IMR-90 (cell line): ENCODE results near the gene MALT1. TPM values are rescaled to one million over a fixed set of nuclear protein-coding genes. Genes with fewer than 3 reads are reported as not detected.

Experiments used
- ATAC-seq: fragments of 200-7000 bp; cut with Tn5 transposase; 2 replicates; pipeline ENCODE4 v1.9.1; 2020; ENCODE audit warnings: low read depth, mild to moderate bottlenecking, moderate library complexity
- BruUV-seq: library from RNA; stranded (reverse); fragments of 400-500 nt; replicated peaks from 2 replicates; lab custom pipeline; 2021; lab: Mats Ljungman, UMichigan
- CTCF ChIA-PET: fragments of 300-600 bp; formaldehyde crosslinking; extraction: SDS; loops from one replicate; lab custom pipeline; 2021; ENCODE audit warnings: antibody characterized with exemption; lab: Yijun Ruan, JAX
- POLR2A ChIA-PET: fragments of 300-600 bp; sonication (Branson Sonifier 250); formaldehyde crosslinking; loops from one replicate; lab custom pipeline; 2022; ENCODE audit warnings: antibody characterized with exemption; ENCODE audit not compliant: unreplicated experiment; lab: Charles Lee
- DNase-seq: peaks from one replicate; pipeline ENCODE4 v3.0.0; 2013
- H2AFZ ChIP-seq: replicated peaks from 2 replicates; pipeline ENCODE3; 2013; ENCODE audit warnings: low read length, mild to moderate bottlenecking; ENCODE audit not compliant: poor library complexity
- H2AK5ac ChIP-seq: 2 replicates; pipeline ENCODE4 v1.6.1; 2013; ENCODE audit warnings: low read depth, low read length, inconsistent platforms
- H2AK9ac ChIP-seq: replicated peaks from 2 replicates; pipeline ENCODE3; 2013; ENCODE audit warnings: mild to moderate bottlenecking, low read depth, low read length, moderate library complexity; ENCODE audit not compliant: poor library complexity
- H2BK120ac ChIP-seq: 2 replicates; pipeline ENCODE4 v1.6.1; 2013; ENCODE audit warnings: low read depth, low read length, inconsistent platforms
- H2BK15ac ChIP-seq: 3 replicates; pipeline ENCODE4 v1.6.1; 2013; ENCODE audit warnings: low read depth, low read length, inconsistent platforms
- H2BK20ac ChIP-seq: 2 replicates; pipeline ENCODE4 v1.6.1; 2013; ENCODE audit warnings: low read depth, mild to moderate bottlenecking, inconsistent platforms, low read length, moderate library complexity
- H2BK5ac ChIP-seq: 2 replicates; pipeline ENCODE4 v1.6.1; 2013; ENCODE audit warnings: mild to moderate bottlenecking, low read depth, low read length, inconsistent platforms; ENCODE audit not compliant: poor library complexity, severe bottlenecking
- H3K14ac ChIP-seq: replicated peaks from 2 replicates; pipeline ENCODE4 v1.6.1; 2013; ENCODE audit warnings: low read depth, low read length, inconsistent platforms
- H3K18ac ChIP-seq: 2 replicates; pipeline ENCODE4 v1.6.1; 2013; ENCODE audit warnings: low read depth, low read length, control low read depth
- H3K23ac ChIP-seq: 2 replicates; pipeline ENCODE4 v1.6.1; 2013; ENCODE audit warnings: low read depth, low read length, inconsistent platforms
- H3K27ac ChIP-seq: 2 replicates; pipeline ENCODE4 v1.5.1; 2013; ENCODE audit warnings: mild to moderate bottlenecking, control low read depth, low read length; ENCODE audit not compliant: insufficient read depth
- H3K27me3 ChIP-seq: 2 replicates; pipeline ENCODE4 v1.6.1; 2013; ENCODE audit warnings: low read length; ENCODE audit not compliant: control insufficient read depth, insufficient read depth
- H3K36me3 ChIP-seq: 2 replicates; pipeline ENCODE4 v1.6.1; 2013; ENCODE audit warnings: low read length, mixed read lengths; ENCODE audit not compliant: control insufficient read depth, insufficient read depth
- H3K4ac ChIP-seq: 2 replicates; pipeline ENCODE4 v1.6.1; 2013; ENCODE audit warnings: low read depth, low read length, inconsistent platforms
- H3K4me1 ChIP-seq: 2 replicates; pipeline ENCODE4 v1.6.1; 2013; ENCODE audit warnings: low read length, mixed read lengths; ENCODE audit not compliant: control insufficient read depth, insufficient read depth
- H3K4me2 ChIP-seq: 2 replicates; pipeline ENCODE4 v1.6.1; 2013; ENCODE audit warnings: low read depth, mild to moderate bottlenecking, control low read depth, low read length, moderate library complexity
- H3K4me3 ChIP-seq: 2 replicates; pipeline ENCODE4 v1.5.1; 2013; ENCODE audit warnings: low read depth, mild to moderate bottlenecking, control low read depth, low read length, moderate library complexity; ENCODE audit not compliant: insufficient read depth
- H3K56ac ChIP-seq: 2 replicates; pipeline ENCODE4 v1.6.1; 2013; ENCODE audit warnings: low read length, inconsistent platforms; ENCODE audit not compliant: insufficient read depth; ENCODE audit errors: extremely low read depth
- H3K79me1 ChIP-seq, 2 experiments: 2 replicates each; pipeline ENCODE4 v1.6.1; 2013; ENCODE audit warnings: low read length in 2 of 2, inconsistent platforms in 1 of 2, low read depth in 1 of 2
- H3K9ac ChIP-seq: 2 replicates; pipeline ENCODE4 v1.6.1; 2013; ENCODE audit warnings: low read depth, low read length, control low read depth
- H3K9me1 ChIP-seq: 2 replicates; pipeline ENCODE4 v1.6.1; 2013; ENCODE audit warnings: low read length, inconsistent platforms; ENCODE audit not compliant: insufficient read depth
- H3K9me3 ChIP-seq: 2 replicates; pipeline ENCODE4 v1.6.1; 2013; ENCODE audit warnings: low read length; ENCODE audit not compliant: control insufficient read depth, insufficient read depth
- H4K20me1 ChIP-seq: 2 replicates; pipeline ENCODE4 v1.6.1; 2013; ENCODE audit warnings: low read length, inconsistent platforms; ENCODE audit not compliant: insufficient read depth
- H4K5ac ChIP-seq: 2 replicates; pipeline ENCODE4 v1.6.1; 2013; ENCODE audit warnings: mild to moderate bottlenecking, low read depth, low read length, control low read depth
- H4K8ac ChIP-seq, 2 experiments: 2 replicates each; pipeline ENCODE4 v1.6.1; 2013; ENCODE audit warnings: low read depth in 2 of 2, low read length in 2 of 2, control low read depth in 1 of 2, inconsistent platforms in 1 of 2
- H4K91ac ChIP-seq: 2 replicates; pipeline ENCODE4 v1.6.1; 2013; ENCODE audit warnings: low read depth, low read length, inconsistent platforms; ENCODE audit not compliant: insufficient read depth
- BHLHE40 ChIP-seq: fragments of 150-350 bp; IDR thresholded peaks from 2 replicates; pipeline ENCODE4 v1.6.1; 2016; ENCODE audit warnings: mild to moderate bottlenecking, low read depth, low read length
- CTCF ChIP-seq: conservative IDR thresholded peaks from 2 replicates; pipeline ENCODE4 v1.5.1; 2012; ENCODE audit warnings: mild to moderate bottlenecking, low read depth, low read length, improper control_type of control experiment
- FOS ChIP-seq: fragments of 150-350 bp; IDR thresholded peaks from 2 replicates; pipeline ENCODE4 v1.6.1; 2016; ENCODE audit warnings: low read depth, low read length
- MAZ ChIP-seq: IDR thresholded peaks from 2 replicates; pipeline ENCODE4 v1.6.1; 2012; ENCODE audit warnings: low read depth, mild to moderate bottlenecking, low read length, improper control_type of control experiment, moderate library complexity, borderline replicate concordance
- MXI1 ChIP-seq: IDR thresholded peaks from 2 replicates; pipeline ENCODE4 v1.6.1; 2012; ENCODE audit warnings: low read depth, mild to moderate bottlenecking, low read length, moderate library complexity, borderline replicate concordance
- NFE2L2 ChIP-seq: fragments of 150-350 bp; IDR thresholded peaks from 2 replicates; pipeline ENCODE4 v1.6.1; 2016; ENCODE audit warnings: low read depth, mild to moderate bottlenecking, low read length
- POLR2A ChIP-seq: IDR thresholded peaks from 2 replicates; pipeline ENCODE4 v1.6.1; 2012; ENCODE audit warnings: mild to moderate bottlenecking, low read depth, low read length
- RCOR1 ChIP-seq: IDR thresholded peaks from 2 replicates; pipeline ENCODE4 v1.6.1; 2012; ENCODE audit warnings: mild to moderate bottlenecking, low read length, improper control_type of control experiment; ENCODE audit not compliant: insufficient replicate concordance
- RFX5 ChIP-seq: IDR thresholded peaks from 2 replicates; pipeline ENCODE4 v1.8.0; 2012; ENCODE audit warnings: low read depth, mild to moderate bottlenecking, low read length, moderate library complexity
- WGBS, 2 experiments: methylation state at CpG; one replicate each; pipeline versions ENCODE4 v1.1.5 to v1.1.7; 2013; ENCODE audit warnings: missing lambda C conversion rate in 2 of 2; ENCODE audit not compliant: insufficient read length in 1 of 2; ENCODE audit errors: extremely low coverage in 2 of 2; 5-methylcytosine and 5-hydroxymethylcytosine counted together
- dilution Hi-C: fragments of 300-500 bp; cut with HindIII; formaldehyde crosslinking; loops from one replicate; pipeline ENCODE4 v1.14.3; 2018; ENCODE audit warnings: low sequenced_read_pairs; ENCODE audit not compliant: unreplicated experiment
- in situ Hi-C: fragments of 300-500 bp; cut with MboI; formaldehyde crosslinking; loops from 3 replicates; pipeline ENCODE4 v1.14.3; 2019; ENCODE audit warnings: low sequenced_read_pairs, inconsistent platforms, mixed read lengths
- intact Hi-C: fragments of 100-400 bp; cut with micrococcal nuclease; formaldehyde crosslinking; loops from 2 replicates; pipeline ENCODE4 v1.10.0; 2022
- polyA plus RNA-seq, 3 experiments: library from polyadenylated mRNA; depleted of rRNA; stranded (reverse); fragments of >200 nt; gene quantifications; 2 replicates each; pipeline ENCODE4 v1.2.3, GENCODE V29; 2012; ENCODE audit warnings: low replicate concordance in 1 of 3
- total RNA-seq: library from RNA; depleted of rRNA; stranded (reverse); fragments of >200 nt; gene quantifications from 2 replicates; pipeline ENCODE4 v1.2.3, GENCODE V29; 2012
- TF ChIP-seq, protein P1 (sequence below): fragments of 150-350 bp; IDR thresholded peaks from 2 replicates; pipeline ENCODE4 v1.6.1; 2017; ENCODE audit warnings: mild to moderate bottlenecking, antibody characterized with exemption, low read length, low read depth

MALT1 gene
- total and polyA plus RNA-seq, 2 of the 4 experiments (the other 2 are of a cell fraction), result 8.3 to 25.3 TPM

- dilution Hi-C loops, result no loop called here
Measured at GRCh38 chr18:58715540-58715939, 44.3 kb downstream of the MALT1 start.

More at GRCh38 chr18:58715540-58715939, 44.3 kb downstream of the MALT1 start:
- Histone ChIP-seq H3K4me1 (peaks cover 5% of the 10 kb centered on the region; the same call in 1 of the 2 replicates), H4K8ac (no peak overlapping the region; a peak in 1 of 4 replicates), H4K5ac (no peak overlapping the region), H2AK5ac (no peak overlapping the region), H3K56ac (no peak overlapping the region), H3K9me1 (peaks cover 3% of the 10 kb centered on the region; the same call in 1 of the 2 replicates), H3K9me3 (no peaks in the 10 kb centered on the region), H4K20me1 (0 out of 2 replicates have a peak, but pooled peaks cover 3% of the 10 kb centered on the region), H4K91ac (no peak overlapping the region), H3K23ac (no peak overlapping the region), H3K14ac (no peak overlapping the region), H2BK15ac (no peak overlapping the region), H2BK120ac (no peak overlapping the region), H3K18ac (no peak overlapping the region), H3K27me3 (no peaks in the 10 kb centered on the region), H3K79me1 (peaks cover 0 to 6% of the 10 kb centered on the region in 2 experiments; a peak in 1 of 4 replicates), H2BK20ac (no peak overlapping the region), H3K36me3 (peaks cover 2% of the 10 kb centered on the region; the same call in 1 of the 2 replicates), H2AK9ac (no peak overlapping the region), H3K4me2 (0 out of 2 replicates have a peak overlapping the region, but pooled peaks have one; percentile 53), H3K9ac (no peak overlapping the region), H3K27ac (no peak overlapping the region), H2AFZ (no peak overlapping the region), H3K4me3 (no peak overlapping the region), H2BK5ac (peak overlapping the region; percentile 87), H3K4ac (no peak overlapping the region)
- ATAC-seq (no peak), DNase-seq (no peak)
- BruUV-seq, result no TSS peak
- ChIA-PET CTCF (no interaction called here), POLR2A (no interaction called here)
- no CpG with 5 or more reads among the region's 2 CpGs for WGBS, 2 experiments
- intact Hi-C loops, result loop anchor here (5.0 kb wide), 2 partner anchors 38 to 138 kb away; no protein-coding TSS in a partner anchor
- no peak for TF ChIP-seq MXI1
- TF ChIP-seq, protein P1, sequence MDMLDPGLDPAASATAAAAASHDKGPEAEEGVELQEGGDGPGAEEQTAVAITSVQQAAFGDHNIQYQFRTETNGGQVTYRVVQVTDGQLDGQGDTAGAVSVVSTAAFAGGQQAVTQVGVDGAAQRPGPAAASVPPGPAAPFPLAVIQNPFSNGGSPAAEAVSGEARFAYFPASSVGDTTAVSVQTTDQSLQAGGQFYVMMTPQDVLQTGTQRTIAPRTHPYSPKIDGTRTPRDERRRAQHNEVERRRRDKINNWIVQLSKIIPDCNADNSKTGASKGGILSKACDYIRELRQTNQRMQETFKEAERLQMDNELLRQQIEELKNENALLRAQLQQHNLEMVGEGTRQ, result no peak
- no peak for TF ChIP-seq RCOR1
- TF ChIP-seq FOS, result no peak
- TF ChIP-seq MAZ, result no peak
- no peak for TF ChIP-seq RFX5
- TF ChIP-seq POLR2A, result no peak
- no peak for TF ChIP-seq BHLHE40
- no peak for TF ChIP-seq NFE2L2
- no peak for TF ChIP-seq CTCF
- in situ Hi-C loops, result no loop called here
